ENCODE data around the gene KREMEN1.
A peak's percentile ranks its signal among the peaks of the same experiment; 100 is the strongest.

The KREMEN1 gene

GRCh38 chr22:29048822-29049654, 23.8 kb upstream of the KREMEN1 start:
- no peak for DNase-seq (ENCODE audit: extremely low read depth in 1 of 2, low read depth in 1 of 2)

DNA sequence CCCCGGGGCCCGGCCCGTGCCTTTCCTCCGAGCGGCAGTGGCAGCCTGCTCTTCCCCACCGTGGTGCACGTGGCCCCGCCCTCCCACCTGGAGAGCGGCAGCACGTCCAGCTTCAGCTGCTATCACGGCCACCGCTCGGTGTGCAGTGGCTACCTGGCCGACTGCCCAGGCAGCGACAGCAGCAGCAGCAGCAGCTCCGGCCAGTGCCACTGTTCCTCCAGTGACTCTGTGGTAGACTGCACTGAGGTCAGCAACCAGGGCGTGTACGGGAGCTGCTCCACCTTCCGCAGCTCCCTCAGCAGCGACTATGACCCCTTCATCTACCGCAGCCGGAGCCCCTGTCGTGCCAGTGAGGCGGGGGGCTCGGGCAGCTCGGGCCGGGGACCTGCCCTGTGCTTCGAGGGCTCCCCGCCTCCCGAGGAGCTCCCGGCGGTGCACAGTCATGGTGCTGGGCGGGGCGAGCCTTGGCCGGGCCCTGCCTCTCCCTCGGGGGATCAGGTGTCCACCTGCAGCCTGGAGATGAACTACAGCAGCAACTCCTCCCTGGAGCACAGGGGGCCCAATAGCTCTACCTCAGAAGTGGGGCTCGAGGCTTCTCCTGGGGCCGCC, 23.1 kb upstream of the KREMEN1 start:
- no peak for DNase-seq (ENCODE audit: extremely low read depth in 1 of 2, low read depth in 1 of 2)

- no peak for DNase-seq (ENCODE audit: extremely low read depth in 1 of 2, low read depth in 1 of 2)
These were observed 22.4 kb upstream of the KREMEN1 start for GRCh38 chr22:29050457-29050856.

GRCh38 chr22:29053048-29053702, 19.7 kb upstream of the KREMEN1 start:
- no peak for DNase-seq (ENCODE audit: extremely low read depth in 1 of 2, low read depth in 1 of 2)

GRCh38 chr22:29054251-29054767, 18.5 kb upstream of the KREMEN1 start:
- DNase-seq (ENCODE audit: extremely low read depth in 1 of 2, low read depth in 1 of 2), result no peak

DNA sequence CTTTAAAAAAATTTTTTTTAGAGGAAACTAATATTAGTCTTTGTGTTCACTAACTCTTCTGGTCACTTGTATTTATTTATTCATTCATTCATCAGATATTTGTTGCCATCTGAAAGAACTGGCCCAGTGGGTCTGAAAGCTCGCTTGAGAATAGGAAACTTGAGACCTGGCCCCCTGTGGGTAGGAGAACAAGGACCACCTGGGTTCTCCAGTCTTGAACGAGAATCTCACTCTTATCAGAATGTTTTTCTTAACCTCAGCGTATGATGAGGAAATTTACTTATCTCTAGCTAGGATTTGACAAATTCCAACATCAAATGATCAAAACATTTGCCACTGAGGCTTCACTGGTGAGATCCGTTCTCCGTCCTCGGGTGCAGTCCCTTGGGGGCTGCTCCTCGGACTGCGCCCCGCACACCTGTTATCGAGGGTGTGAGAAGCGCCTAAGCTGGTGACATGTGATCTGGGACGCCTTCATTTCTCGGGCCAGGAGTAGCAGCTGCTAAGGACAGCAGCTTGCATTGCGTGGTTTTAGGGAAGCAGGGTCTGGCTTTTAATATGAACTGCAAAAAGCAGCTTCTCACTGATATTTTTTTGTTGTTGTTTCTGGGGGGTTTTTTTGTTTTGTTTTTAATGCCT, 17.5 kb upstream of the KREMEN1 start:
- no peak for DNase-seq (ENCODE audit: extremely low read depth in 1 of 2, low read depth in 1 of 2)

DNA sequence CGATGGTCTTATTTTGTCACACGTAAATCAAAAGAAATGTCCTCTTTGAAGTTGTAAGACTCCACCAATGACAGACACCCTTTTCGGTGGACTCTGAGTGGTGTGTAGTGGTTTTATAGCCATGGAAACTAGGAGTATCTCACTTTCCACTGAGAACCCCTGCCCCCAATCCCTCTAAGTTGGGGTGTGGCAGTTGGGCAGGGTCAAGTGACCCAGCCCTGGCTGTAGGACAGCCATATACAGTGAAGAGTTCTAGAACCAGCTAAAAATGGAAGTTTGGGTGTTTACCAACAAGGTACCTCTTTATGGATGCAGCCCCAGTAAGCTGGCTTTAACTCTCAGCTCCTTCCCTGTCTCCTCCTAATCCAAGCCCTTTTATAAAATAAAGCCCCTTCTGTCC, 16.4 kb upstream of the KREMEN1 start:
- DNase-seq (ENCODE audit: extremely low read depth in 1 of 2, low read depth in 1 of 2), result no peak

DNA sequence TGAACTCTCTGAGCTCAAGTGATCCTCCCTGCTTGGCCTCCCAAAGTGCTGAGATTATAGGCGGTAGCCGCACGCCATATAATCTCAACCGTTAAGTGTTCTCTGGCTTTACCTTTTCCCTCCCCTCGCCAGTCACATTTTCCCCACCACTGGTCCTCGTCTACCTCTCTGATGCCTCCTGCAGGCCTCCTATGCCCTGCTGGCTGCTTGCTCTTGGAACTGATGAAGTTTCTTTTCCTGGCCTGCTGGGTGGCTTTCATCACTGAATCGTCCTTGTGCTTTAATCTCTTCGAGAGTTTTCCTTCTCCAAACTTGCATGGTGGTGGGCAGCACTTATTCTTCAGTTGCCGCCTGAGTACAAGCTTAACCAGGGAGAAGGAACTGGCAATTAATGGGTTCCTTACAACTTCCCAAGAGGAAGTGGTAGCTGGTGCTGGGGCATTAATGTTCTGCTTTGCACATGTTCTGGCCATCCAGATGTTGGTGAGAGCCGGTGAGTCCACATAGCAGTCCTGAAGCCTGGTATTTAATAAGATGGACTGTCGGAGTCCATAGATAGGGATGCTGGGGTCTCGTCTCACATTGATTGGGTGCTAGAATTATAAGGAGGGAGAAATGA, 12.5 kb upstream of the KREMEN1 start:
- no peak for DNase-seq (ENCODE audit: extremely low read depth in 1 of 2, low read depth in 1 of 2)

DNA sequence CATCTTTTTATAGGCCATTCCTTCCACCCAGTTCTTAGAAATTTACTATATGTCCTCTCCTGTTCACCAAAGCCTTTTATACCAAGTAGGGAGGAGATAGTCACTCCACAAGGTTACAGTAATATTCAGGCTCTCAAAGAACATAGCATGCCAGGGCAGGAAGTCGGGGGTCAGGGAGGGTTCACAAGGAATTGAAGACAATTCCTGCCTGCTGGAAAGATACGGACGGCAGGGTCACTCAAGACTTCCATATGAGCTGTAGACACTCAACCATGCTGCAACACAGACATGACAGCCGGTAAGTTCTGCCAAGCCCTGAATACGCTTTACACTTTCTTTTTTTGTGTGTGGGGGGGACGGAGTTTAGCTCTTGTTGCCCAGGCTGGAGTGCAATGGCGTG, 11.9 kb upstream of the KREMEN1 start:
- DNase-seq (ENCODE audit: extremely low read depth in 1 of 2, low read depth in 1 of 2), result no peak

DNA sequence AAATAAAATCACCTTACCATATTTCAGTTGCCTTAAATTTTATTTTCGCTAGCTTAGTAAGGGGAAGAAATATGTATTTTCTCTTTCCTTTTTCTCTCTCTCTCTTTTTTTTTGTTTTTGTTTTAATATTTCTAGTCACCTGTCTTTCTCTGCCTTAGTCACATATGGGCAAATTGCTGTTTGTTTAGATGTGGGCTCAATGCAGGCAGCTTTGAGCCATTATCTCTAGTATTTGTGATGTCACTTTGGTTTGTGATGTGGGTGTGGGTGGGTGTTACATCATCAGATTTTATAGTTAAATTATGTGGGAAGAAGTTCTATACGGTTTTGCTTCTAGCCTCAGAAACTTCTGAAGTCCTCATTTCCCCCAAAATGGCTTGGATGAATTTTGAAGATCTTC, 11.1 kb upstream of the KREMEN1 start, which contains the start of gene C22orf31:
C22orf31 (minus strand) TSS at position 59 of the 400 bp plus-strand sequence; CDS start at position 20, 39 bp downstream.
- no peak for DNase-seq (ENCODE audit: extremely low read depth in 1 of 2, low read depth in 1 of 2)

GRCh38 chr22:29062286-29062821, 10.5 kb upstream of the KREMEN1 start:
- no peak for DNase-seq (ENCODE audit: extremely low read depth in 1 of 2, low read depth in 1 of 2)

DNA sequence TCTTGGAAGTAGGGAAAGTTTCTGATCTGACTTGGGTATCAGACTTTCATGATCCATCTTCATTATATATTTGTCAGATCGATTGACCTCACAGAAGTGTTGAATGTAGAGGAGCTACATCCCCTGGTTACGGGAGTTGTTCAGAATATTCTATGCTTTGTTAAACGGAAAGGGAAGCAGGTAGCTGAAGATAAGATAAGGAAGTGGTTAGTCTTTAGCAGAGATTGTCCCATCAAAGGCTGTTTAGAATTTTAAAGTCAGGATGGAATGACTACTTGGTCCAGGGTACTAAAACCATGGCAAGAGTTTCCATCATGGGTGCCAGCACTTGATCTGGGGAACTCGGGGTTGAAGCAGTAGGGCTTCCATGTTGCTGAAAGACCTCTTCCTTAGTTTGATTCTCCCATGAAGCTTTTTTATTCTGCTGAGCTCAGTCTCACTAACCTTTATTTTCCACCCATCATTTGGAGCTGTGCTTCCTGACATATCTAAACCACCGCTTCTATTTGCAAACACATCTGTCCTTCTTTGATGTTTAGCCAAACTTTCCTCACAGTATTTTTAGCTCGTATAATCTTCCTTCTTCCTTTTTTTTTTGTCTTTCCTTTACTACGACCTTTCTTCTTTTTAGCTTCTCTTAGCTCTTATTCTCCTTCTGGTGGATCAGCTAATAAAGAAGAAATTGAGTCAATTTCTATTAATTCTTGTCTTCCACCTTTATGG, 7.2 kb upstream of the KREMEN1 start:
- DNase-seq (ENCODE audit: extremely low read depth in 1 of 2, low read depth in 1 of 2), result no peak

- no peak for DNase-seq (ENCODE audit: extremely low read depth in 1 of 2, low read depth in 1 of 2)
These were observed 3.4 kb upstream of the KREMEN1 start for GRCh38 chr22:29069463-29069862.

- no peak for DNase-seq (ENCODE audit: extremely low read depth in 1 of 2, low read depth in 1 of 2)
These were observed 2.3 kb upstream of the KREMEN1 start for GRCh38 chr22:29070490-29070889.

DNA sequence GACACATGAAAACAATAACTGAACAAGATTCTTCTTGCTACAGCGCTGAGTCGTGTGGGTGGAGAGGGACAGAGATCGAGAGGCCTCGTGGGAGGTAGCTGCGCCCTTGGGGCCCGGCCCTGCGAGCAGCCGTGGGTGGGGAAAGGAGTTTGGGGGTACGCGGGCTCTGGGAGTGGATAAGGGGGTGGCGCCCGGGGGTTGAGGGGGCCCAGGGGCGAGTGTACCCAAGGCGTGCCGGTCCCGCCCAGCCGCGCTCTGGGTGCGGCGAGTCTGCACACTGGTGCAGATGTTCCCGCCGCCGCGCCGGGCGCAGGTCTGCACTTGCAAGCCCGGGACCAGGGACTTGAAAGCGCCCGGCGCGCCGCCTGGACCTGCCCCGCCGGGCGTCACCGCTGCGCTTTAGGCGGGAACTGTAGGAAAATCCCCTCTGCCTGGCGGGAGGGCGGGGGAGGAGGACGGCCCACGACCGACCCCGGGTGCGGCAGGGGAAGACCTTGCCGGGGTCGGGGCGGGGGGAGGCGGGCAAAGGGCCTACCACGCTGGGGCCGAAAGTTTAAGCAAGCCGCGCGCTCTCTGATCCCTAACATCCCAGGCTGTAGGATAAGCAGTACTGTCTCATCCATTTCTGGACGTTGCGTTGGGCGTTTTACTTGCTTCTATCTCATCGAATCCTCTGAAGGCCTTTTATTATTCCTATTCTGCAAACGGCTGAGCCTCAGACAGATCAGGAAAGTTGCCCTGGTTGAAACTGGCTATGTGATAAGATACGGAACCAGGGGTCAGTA, 1.4 kb upstream of the KREMEN1 start:
- DNase-seq (ENCODE audit: extremely low read depth in 1 of 2, low read depth in 1 of 2), result peak in 1 of 2 donors; percentile 13

GRCh38 chr22:29072193-29072978, 449 bp upstream of the KREMEN1 start:
- DNase-seq (ENCODE audit: extremely low read depth in 1 of 2, low read depth in 1 of 2), result peak; percentile 69 to 71

- DNase-seq (ENCODE audit: extremely low read depth in 1 of 2, low read depth in 1 of 2), result no peak
These were observed 912 bp downstream of the KREMEN1 start for GRCh38 chr22:29073618-29074275.
